GM19324 (cell line): ENCODE results near the gene SCAMP1.

ENCODE experiments used
- ATAC-seq: cut with Tn5 transposase; IDR thresholded peaks from one replicate; pipeline ENCODE4 v1.9.1; 2021; ENCODE audit warnings: mild to moderate bottlenecking, moderate library complexity; ENCODE audit not compliant: unreplicated experiment, low FRiP score

SCAMP1 gene

GRCh38 chr5:78509884-78510769, 149.7 kb downstream of the SCAMP1 start:
- peak; percentile 78 for ATAC-seq

GRCh38 chr5:78511121-78511906, 150.9 kb downstream of the SCAMP1 start:
- no peak for ATAC-seq

- no peak for ATAC-seq
Observed at GRCh38 chr5:78512435-78512834, 152.0 kb downstream of the SCAMP1 start.

DNA sequence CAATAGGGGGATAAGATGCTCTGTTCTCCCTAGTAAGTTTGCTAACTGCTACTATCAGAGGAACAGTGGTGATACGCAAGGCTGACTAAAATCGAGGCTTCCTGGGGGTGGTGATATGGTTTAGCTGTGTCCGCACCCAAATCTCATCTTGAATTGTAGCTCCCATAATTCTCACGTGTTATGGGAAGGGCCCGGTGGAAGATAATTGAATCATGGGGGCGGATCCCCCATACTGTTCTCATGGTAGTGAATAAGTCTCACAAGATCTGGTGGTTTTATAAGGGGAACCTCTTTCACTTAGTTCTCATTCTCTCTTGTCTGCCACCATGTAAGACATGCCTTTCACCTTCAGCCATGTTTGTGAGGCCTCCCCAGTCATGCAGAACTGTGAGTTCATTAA, 153.0 kb downstream of the SCAMP1 start:
- ATAC-seq, result no peak

- no peak for ATAC-seq
Observed at GRCh38 chr5:78514427-78515330, 154.3 kb downstream of the SCAMP1 start.

- ATAC-seq, result no peak
Observed at GRCh38 chr5:78515670-78516069, 155.3 kb downstream of the SCAMP1 start.

DNA sequence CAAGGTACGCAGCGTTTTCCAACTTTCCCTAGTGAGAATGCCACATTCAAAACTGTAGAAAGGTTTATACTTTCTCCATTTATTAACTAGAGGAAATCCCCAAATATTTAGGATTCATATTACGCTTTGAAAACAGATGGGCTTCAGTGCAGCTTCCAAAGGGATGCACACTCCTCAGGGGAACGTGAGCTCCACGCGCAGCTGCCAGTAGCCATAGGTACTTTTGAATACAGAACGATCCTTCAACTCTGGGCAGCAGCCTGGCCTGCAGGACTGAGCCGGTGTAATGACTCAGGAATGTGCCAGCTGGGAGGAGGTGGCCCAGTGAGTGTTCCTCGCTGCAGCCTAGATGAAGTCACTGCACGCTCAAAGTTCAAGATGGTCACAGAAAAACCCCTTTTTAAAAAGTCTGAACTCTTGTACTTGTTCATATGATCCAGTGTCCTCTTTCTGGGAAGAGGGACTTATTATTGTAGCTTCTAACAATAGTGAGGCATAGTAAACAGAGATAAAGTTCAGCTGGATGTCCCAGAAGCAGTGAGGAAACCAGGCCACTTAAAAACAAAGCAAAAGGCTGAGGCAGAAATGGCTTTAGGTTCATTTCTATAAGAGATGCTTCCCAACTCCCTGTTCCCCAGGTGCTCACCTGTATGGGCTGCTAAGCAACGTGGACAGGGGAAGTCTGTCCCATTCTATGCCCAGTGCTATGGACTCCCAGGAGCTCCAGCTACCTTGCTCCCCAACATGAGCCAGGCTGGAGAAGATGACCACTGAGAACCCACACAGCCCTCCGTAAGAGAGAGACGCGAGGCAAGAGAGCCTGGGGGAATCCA, 158.2 kb downstream of the SCAMP1 start:
- ATAC-seq, result no peak

- no peak for ATAC-seq
Observed at GRCh38 chr5:78519198-78519941, 159.0 kb downstream of the SCAMP1 start.

GRCh38 chr5:78521455-78521854, 161.0 kb downstream of the SCAMP1 start:
- ATAC-seq, result no peak

DNA sequence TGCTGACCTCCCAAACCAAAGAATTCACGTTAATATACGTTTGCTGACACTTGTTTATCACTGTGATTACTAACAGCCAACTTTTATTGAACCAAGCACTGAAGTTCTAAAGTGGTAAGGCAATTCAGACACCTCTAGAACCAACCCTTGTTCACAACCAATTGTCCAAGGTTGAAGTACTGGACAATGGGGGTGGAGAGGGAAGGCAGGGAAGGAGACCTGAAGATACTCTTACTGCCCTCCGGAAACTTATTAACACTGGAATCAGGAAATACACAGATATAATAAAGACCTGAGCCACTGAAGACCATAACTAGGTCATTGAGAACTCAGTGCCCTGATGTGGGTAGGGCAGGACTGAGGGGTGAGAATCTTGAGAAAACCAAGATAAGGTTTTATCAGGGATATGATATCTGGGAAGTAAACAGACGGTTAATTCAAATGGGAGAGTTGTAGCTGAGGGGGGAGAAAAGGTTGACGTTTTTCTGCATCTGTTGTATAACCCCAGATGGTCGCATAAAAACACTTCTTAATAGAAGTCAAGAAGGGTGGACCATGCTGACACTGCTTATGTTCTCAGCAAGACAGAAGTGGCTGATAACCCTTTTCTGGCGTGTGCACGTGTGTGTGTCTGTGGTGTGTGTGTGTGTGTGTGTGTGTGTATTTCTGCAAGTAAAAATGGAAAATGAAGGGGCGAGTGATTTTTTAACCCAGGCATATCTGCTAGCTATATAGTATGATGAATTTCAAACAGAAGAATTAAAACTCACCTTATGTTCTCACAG, 162.3 kb downstream of the SCAMP1 start:
- ATAC-seq, result no peak

DNA sequence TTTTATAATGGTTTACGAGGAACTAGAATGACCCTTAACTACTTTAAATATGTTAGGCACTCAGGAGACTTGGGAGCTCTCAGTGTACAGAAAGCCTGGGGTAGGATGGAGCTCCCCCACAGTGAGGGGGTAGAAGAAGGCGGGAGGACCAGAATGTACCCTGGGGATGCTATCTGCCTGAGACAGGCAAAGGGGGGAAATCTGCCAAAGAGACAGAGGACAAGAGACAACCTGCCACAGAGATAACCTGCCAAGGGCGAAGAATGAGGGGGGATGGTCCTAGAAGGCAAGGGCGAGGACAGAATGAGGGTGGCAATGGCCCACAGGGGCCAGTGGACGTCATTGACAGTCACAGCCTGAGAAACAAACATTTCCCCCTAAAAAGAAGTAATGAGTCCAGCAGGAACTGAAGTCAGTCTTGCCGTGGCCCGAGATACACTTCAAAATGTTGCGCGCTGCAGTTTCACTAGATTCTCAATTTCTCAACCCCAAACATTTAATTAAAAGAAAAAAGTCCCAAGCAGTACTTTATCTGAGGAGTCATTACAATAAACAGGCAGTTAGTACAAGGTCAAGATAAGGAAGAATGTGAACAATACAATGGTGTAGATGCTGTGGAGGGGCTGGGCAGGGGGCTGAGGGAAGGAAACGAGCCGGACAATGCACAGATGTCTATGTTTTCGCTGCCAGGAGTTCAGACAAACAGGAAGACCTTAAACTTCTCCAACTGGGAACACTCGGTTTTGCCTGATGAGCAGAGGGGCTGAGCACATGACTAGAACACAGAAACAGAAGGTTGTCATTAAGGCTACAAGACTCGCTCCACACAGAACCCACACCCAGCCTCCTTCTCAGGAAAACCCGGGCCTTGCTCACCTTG, 163.1 kb downstream of the SCAMP1 start:
- no peak for ATAC-seq

DNA sequence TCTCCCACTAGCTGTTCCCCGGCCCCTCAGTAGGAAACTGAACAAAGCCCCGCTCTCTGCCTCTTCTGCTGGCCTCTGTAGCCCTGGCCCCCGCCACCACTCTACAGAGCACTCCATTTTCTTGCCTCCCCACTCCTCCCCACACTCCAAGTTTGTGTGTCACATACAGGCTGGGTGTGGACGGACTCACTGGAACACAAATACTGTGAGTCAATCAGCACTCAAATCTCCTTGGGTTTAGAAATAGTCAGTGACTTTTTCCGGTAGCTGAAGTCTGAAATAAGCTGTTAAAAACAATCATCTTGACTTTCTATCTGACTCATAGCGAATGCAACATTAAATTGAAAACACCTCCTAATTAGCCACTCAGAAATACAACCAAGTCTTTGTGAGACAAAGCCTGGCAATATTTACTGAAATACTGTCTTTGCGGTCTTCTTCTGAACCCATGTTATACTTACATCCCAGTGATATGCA, 165.7 kb downstream of the SCAMP1 start:
- ATAC-seq, result no peak

DNA sequence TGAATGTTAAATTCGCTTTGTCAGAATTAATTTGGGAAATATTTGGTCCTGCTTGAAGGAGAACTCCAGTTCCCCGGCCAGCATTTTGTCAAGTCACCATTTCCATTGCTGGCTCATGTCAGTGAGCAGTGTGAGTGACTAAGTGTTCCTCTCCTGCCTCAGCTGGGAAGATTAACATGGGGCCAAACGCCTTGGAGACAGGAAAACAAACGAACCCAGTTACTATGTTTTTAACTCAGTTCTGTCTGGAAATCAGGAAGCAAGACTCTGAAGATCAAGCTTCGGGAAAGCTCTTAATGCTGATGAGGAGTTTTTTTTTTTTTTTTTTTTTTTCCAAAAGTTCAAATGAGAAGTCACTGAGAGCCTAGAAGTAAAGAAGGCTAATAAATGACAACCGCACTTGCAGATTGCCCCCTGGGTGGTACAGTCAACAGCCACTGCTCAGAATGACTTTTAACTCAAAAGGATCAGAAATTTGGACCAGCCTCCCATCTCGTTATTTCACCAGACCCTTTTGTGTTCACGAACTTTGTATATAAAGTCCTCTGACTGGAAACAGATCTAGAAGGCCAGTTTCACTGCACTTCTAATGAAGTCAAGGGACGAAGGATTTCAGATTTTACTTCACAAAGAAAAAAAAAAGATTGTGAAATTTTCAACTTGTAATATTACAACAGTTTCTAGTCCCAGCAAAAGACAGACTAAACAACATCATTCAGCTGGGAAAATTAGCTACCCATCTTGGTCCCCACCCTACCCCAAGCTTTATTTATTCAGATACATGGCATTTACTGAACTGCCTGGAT, 166.8 kb downstream of the SCAMP1 start:
- no peak for ATAC-seq

DNA sequence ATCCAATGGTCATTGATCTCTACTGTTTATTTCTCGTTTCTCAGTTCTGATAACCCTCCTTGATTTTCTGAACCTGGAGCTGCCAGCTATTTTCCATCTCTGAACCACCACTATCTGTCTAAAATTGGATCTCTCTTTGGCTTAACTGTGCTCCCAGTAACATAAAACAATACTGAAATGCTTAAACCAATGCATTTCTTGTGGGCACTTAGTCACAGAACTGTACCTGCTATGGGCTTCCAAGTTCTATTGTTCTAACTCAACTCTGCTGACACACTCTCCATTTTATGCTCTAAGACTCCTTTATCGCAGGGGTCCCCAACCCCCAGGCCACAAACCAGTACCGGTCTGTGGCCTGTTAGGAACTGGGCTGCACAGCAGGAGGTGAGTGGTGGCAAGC, 167.5 kb downstream of the SCAMP1 start:
- no peak for ATAC-seq
